Natural killer cell (primary cell): ENCODE data around the gene WDR19. TPM values are rescaled to one million over a fixed set of nuclear protein-coding genes. Genes with fewer than 3 reads are reported as not detected.

Experiments
- ATAC-seq, 3 donors: fragments of 150-1000 bp in 2 of 3; fragments of 200-7000 bp in 1 of 3; cut with Tn5 transposase; 1 replicate in 1 of 3; 2 replicates in 2 of 3; pipeline ENCODE4 v1.10.0; 2021; ENCODE audit warnings: mild to moderate bottlenecking in 2 of 3, moderate library complexity in 2 of 3
- DNase-seq, 2 donors: peaks; one replicate each; pipeline versions ENCODE4 v3.0.0 to v3.0.0-alpha.2; 2013 to 2021; ENCODE audit warnings: mixed read lengths in 1 of 2
- H3K27ac ChIP-seq: one replicate; pipeline ENCODE4 v1.5.1; 2013; ENCODE audit warnings: mild to moderate bottlenecking, low read length
- H3K27me3 ChIP-seq: one replicate; pipeline ENCODE4 v1.6.1; 2013; ENCODE audit warnings: low read length; ENCODE audit not compliant: control insufficient read depth, insufficient read depth
- H3K36me3 ChIP-seq: one replicate; pipeline ENCODE4 v1.6.1; 2013; ENCODE audit warnings: low read length; ENCODE audit not compliant: control insufficient read depth, insufficient read depth
- H3K4me1 ChIP-seq: one replicate; pipeline ENCODE4 v1.6.1; 2013; ENCODE audit warnings: low read length; ENCODE audit not compliant: control insufficient read depth, insufficient read depth
- H3K4me3 ChIP-seq: one replicate; pipeline ENCODE4 v1.5.1; 2013; ENCODE audit warnings: low read length
- H3K9me3 ChIP-seq: one replicate; pipeline ENCODE4 v1.6.1; 2013; ENCODE audit warnings: low read length; ENCODE audit not compliant: control insufficient read depth, insufficient read depth
- H3K27ac Mint-ChIP-seq, 2 donors: one replicate each; pipeline ENCODE4 v1.8.0; 2022; ENCODE audit warnings: mild to moderate bottlenecking in 2 of 2, mixed read lengths in 2 of 2, moderate library complexity in 1 of 2
- H3K27me3 Mint-ChIP-seq, 2 donors: one replicate each; pipeline ENCODE4 v1.8.0; 2022; ENCODE audit warnings: low read depth in 2 of 2, mixed read lengths in 2 of 2
- H3K36me3 Mint-ChIP-seq: one replicate; pipeline ENCODE4 v1.8.0; 2022; ENCODE audit warnings: mixed read lengths
- H3K4me1 Mint-ChIP-seq, 2 donors: one replicate each; pipeline ENCODE4 v1.8.0; 2022; ENCODE audit warnings: mixed read lengths in 2 of 2
- H3K4me3 Mint-ChIP-seq: one replicate; pipeline ENCODE4 v1.8.0; 2022; ENCODE audit warnings: mild to moderate bottlenecking, moderate library complexity, mixed read lengths
- H3K9me3 Mint-ChIP-seq, 2 donors: one replicate each; pipeline ENCODE4 v1.8.0; 2022; ENCODE audit warnings: mixed read lengths in 2 of 2
- CTCF ChIP-seq: fragments of 200-600 bp; IDR thresholded peaks from one replicate; pipeline ENCODE4 v1.8.0; 2022; ENCODE audit warnings: antibody characterized with exemption
- WGBS: methylation state at CpG from one replicate; pipeline ENCODE4 v1.1.7; 2013; ENCODE audit warnings: missing lambda C conversion rate; ENCODE audit not compliant: insufficient coverage; 5-methylcytosine and 5-hydroxymethylcytosine counted together
- intact Hi-C: fragments of 100-400 bp; cut with micrococcal nuclease; formaldehyde crosslinking; loops from one replicate; pipeline ENCODE4 v1.14.2; 2022
- total RNA-seq, 4 donors: library from RNA; stranded (reverse); fragments of 120-200 nt in 1 of 4; gene quantifications; one replicate each; pipeline versions ENCODE4 v1.2.3 to v1.2.4, GENCODE V29; 2013 to 2022

WDR19 gene
- total RNA-seq, 3 donors from 2014 or later (not counting 1 experiment from before 2014, with no cell fraction given), result 12.0 to 19.0 (median 13.8) TPM

GRCh38 chr4:39256436-39256835 is 74.1 kb downstream of the WDR19 start:
- TF ChIP-seq CTCF, result no peak

DNA sequence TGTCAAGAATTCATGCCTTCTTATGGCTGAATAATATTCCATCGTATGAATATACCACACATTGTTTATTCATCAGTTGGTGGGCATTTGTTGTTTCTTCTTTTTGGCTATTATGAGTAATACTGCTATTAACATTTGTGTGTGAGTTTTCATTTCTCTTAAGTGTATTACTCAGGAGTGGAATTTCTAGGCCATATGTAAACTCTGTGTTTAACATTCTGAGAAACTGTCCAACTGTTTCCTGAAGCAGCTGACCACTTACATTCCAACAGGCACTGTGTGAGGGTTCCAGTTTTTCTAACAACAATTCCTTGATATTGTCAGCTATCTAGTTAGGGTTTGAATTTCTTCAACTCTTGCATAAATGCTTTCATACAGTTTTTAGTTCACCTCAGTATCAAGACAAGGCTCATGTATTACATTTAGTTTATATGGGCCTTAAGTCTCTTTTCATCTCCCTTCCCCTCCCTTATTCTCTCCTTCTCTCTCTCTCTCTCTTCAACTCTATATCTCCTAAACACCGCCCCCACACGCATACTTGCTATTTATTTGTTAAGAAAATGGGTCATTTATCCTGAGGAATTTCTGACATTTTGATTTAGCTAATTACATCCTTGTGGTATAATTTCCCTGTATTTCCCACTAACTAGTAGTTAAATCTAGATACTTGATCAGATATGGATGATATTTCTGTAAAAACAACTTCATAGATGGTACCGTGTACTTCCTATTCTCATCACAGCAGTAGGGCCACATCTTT is 77.4 kb downstream of the WDR19 start:
- Histone ChIP-seq H3K9me3 (no peaks in the 10 kb centered on the region), H3K4me3 (no peak overlapping the region), H3K36me3 (no peaks in the 10 kb centered on the region), H3K27me3 (no peaks in the 10 kb centered on the region), H3K4me1 (no peaks in the 10 kb centered on the region), H3K27ac (no peak overlapping the region)
- ATAC-seq, result no peak
- Mint-ChIP-seq H3K4me1 (no peaks in the 10 kb centered on the region), H3K27me3 (no peaks in the 10 kb centered on the region), H3K4me3 (no peak overlapping the region), H3K36me3 (peaks cover 8% of the 10 kb centered on the region), H3K27ac (no peak overlapping the region), H3K9me3 (no peaks in the 10 kb centered on the region)
- intact Hi-C loops, result no loop called here
- TF ChIP-seq CTCF, result no peak
- DNase-seq, result no peak
- WGBS, result 83% methylated on average over 1 of the region's 4 CpGs

More at GRCh38 chr4:39256436-39256835, 74.1 kb downstream of the WDR19 start:
- H3K27me3 ChIP-seq, result no peaks in the 10 kb centered on the region
- no peak overlapping the region for H3K4me3 Mint-ChIP-seq
- no peaks in the 10 kb centered on the region for H3K9me3 ChIP-seq
- no peaks in the 10 kb centered on the region for H3K4me1 Mint-ChIP-seq
- H3K27ac ChIP-seq, result no peak overlapping the region
- WGBS, result 93% methylated on average over 2 of the region's 2 CpGs
- no peaks in the 10 kb centered on the region for H3K36me3 ChIP-seq
- DNase-seq (no peak), ATAC-seq (no peak)
- H3K36me3 Mint-ChIP-seq, result peaks cover 8% of the 10 kb centered on the region
- H3K9me3 Mint-ChIP-seq, result no peaks in the 10 kb centered on the region
- intact Hi-C loops, result no loop called here
- no peaks in the 10 kb centered on the region for H3K27me3 Mint-ChIP-seq
- H3K4me3 ChIP-seq, result no peak overlapping the region
- H3K4me1 ChIP-seq, result no peaks in the 10 kb centered on the region
- no peak overlapping the region for H3K27ac Mint-ChIP-seq

DNA sequence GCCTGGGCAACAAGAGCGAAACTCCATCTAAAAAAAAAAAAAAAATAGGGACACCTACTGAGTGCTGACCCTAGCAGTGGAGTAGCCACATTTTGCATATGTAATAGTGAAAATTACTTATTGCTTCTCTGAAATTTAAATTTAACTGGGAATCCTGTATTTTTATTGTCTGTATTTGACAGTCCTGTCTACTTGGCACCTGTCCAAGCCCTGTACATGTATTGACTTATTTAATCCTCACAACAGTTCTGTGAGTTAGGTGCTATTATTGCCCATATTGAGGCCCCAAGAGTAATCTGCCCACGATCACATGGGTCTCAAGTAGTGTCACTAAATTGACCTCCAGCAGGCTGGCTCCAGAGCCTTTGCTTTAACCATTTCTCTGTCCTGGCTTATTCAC is 81.6 kb downstream of the WDR19 start:
- Mint-ChIP-seq H3K27ac (no peak overlapping the region), H3K36me3 (no peaks in the 10 kb centered on the region)

More for the DNA sequence above, 81.6 kb downstream of the WDR19 start:
- H3K9me3 Mint-ChIP-seq, result no peaks in the 10 kb centered on the region
- intact Hi-C loops, result no loop called here
- H3K4me3 ChIP-seq, result no peak overlapping the region
- no peak for DNase-seq
- H3K4me1 ChIP-seq, result no peaks in the 10 kb centered on the region
- TF ChIP-seq CTCF, result no peak
- WGBS, result 81% methylated on average over 1 of the region's 2 CpGs
- H3K4me3 Mint-ChIP-seq, result no peak overlapping the region
- H3K27me3 Mint-ChIP-seq, result no peaks in the 10 kb centered on the region
- H3K27me3 ChIP-seq, result no peaks in the 10 kb centered on the region
- H3K9me3 ChIP-seq, result no peaks in the 10 kb centered on the region
- ATAC-seq, result no peak
- H3K27ac ChIP-seq, result no peak overlapping the region
- no peaks in the 10 kb centered on the region for H3K4me1 Mint-ChIP-seq
- H3K36me3 ChIP-seq, result no peaks in the 10 kb centered on the region
